ENCODE results near the gene FABP3. TPM values are rescaled to one million over a fixed set of nuclear protein-coding genes. Genes with fewer than 3 reads are reported as not detected.

Gene FABP3
- total RNA-seq, 1 donor from 2014 or later: 0.74 TPM

DNA sequence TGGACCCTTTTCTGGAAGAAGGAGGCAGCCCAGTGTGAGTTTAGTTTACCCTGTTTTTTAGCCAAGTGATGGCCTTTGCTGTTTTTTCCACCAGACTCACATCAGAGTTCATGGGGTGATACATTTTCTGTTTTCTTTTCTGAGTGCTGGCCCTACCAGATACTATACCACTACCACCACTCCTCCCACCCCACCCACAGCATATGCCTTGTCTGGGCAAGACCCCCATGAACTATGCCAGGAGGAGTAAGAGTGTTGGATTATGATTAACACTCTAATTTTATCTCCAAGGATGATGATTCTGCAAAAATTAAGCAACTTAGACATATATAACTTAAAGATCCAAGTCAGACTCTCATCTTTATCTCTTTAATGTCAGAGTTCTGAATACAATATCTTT lies 26.1 kb downstream of the FABP3 start:
- no peak for TF ChIP-seq CTCF (IDR thresholded peaks at IDR 0.05; ENCODE audit: unreplicated experiment)
- no peaks in the 10 kb centered on the region for H3K27me3 Mint-ChIP-seq
- H3K27ac Mint-ChIP-seq: no peak overlapping the region
- no peaks in the 10 kb centered on the region for H3K9me3 Mint-ChIP-seq (ENCODE audit: low read depth)
- peaks cover 10% of the 10 kb centered on the region for H3K36me3 Mint-ChIP-seq (ENCODE audit: insufficient read depth)
- no peak for DNase-seq (ENCODE audit: low spot score, unreplicated experiment)
- no peaks in the 10 kb centered on the region for H3K4me1 Mint-ChIP-seq (ENCODE audit: low read depth)
- no peak overlapping the region for H3K4me3 Mint-ChIP-seq (ENCODE audit: low read depth)

DNA sequence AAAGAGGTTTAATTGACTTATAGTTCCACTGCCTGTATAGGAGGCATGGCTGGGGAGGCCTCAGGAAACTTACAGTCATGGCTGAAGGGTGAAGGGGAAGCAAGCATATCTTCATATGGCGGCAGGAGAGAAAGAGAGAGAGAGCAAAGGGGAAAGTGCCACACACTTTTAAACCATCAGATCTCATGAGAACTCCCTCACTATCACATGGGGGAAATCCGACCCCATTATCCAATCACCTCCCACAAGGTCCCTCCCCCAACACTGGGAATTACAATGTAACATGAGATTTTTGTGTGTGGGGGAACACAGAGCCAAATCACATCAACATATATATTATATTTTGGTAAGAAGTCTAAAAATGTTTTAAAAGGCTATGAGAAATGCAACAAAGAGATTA lies 27.2 kb downstream of the FABP3 start:
- Mint-ChIP-seq H3K9me3 (ENCODE audit: low read depth) (no peaks in the 10 kb centered on the region), H3K4me3 (ENCODE audit: low read depth) (no peak overlapping the region), H3K27ac (no peak overlapping the region), H3K4me1 (ENCODE audit: low read depth) (no peaks in the 10 kb centered on the region), H3K36me3 (ENCODE audit: insufficient read depth) (peaks cover 5% of the 10 kb centered on the region), H3K27me3 (no peaks in the 10 kb centered on the region)
- no peak for TF ChIP-seq CTCF (IDR thresholded peaks at IDR 0.05; ENCODE audit: unreplicated experiment)
- no peak for DNase-seq (ENCODE audit: low spot score, unreplicated experiment)

DNA sequence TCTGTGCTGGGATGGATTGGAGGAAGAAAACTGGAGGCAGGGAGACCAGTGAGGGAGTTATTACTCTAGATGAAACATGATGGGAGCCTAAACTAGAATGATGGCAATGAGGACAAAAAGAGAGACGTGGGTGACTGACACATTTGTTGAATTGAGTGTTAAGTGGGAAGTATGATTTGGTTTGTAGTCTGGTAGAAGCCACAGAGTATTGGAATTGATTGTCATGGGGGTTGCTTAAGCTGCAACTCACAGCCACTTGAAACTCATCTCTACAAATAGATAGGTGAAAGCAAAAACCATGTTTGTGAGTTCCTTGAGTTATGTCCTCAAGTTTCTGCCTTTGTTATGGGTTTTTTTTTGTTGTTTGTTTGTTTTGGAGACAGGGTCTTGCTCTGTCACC lies 28.4 kb downstream of the FABP3 start:
- no peaks in the 10 kb centered on the region for H3K4me1 Mint-ChIP-seq (ENCODE audit: low read depth)
- no peak overlapping the region for H3K4me3 Mint-ChIP-seq (ENCODE audit: low read depth)
- TF ChIP-seq CTCF (IDR thresholded peaks at IDR 0.05; ENCODE audit: unreplicated experiment): no peak
- no peaks in the 10 kb centered on the region for H3K9me3 Mint-ChIP-seq (ENCODE audit: low read depth)
- H3K36me3 Mint-ChIP-seq (ENCODE audit: insufficient read depth): peaks cover 7% of the 10 kb centered on the region
- no peak for DNase-seq (ENCODE audit: low spot score, unreplicated experiment)
- H3K27ac Mint-ChIP-seq: no peak overlapping the region
- no peaks in the 10 kb centered on the region for H3K27me3 Mint-ChIP-seq

DNA sequence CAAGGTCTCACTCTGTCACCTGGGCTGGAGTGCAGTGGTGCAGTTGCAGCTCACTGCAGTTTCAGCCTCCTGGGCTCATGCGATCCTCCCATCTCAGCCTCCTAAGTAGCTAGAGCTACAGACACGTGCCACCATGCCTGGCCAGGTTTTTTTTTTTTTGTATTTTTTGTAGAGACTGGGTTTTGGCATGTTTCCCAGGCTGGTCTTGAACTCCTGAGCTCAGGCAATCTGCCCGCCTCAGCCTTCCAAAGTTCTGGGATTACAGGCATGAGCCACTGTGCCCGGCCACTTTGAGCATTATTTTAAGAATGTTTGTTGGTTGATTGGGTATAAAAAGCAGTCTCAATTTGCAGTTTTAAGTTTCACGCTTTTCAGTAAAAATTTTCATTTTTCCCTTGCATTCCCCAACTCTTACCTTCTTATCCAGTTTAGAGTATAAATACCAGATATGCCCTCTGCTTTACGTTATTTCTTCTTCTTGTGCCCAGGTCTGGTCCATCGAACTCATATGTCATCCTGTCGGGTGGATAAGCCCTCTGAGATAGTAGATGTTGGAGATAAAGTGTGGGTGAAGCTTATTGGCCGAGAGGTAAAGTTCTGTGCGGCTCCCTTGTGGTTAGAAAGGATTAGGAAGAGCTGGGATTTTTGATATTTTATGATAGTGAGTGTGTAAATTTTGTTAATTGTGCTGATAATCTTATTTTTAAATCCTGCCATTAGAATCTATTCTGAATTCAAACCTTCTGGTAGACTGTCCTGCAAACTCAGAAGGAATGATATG lies 36.0 kb downstream of the FABP3 start:
- no peak for TF ChIP-seq CTCF (IDR thresholded peaks at IDR 0.05; ENCODE audit: unreplicated experiment)
- H3K27ac Mint-ChIP-seq: no peak overlapping the region
- H3K36me3 Mint-ChIP-seq (ENCODE audit: insufficient read depth): peaks cover 3% of the 10 kb centered on the region
- H3K9me3 Mint-ChIP-seq (ENCODE audit: low read depth): no peaks in the 10 kb centered on the region
- no peak overlapping the region for H3K4me3 Mint-ChIP-seq (ENCODE audit: low read depth)
- DNase-seq (ENCODE audit: low spot score, unreplicated experiment): no peak
- H3K4me1 Mint-ChIP-seq (ENCODE audit: low read depth): no peaks in the 10 kb centered on the region
- no peaks in the 10 kb centered on the region for H3K27me3 Mint-ChIP-seq

DNA sequence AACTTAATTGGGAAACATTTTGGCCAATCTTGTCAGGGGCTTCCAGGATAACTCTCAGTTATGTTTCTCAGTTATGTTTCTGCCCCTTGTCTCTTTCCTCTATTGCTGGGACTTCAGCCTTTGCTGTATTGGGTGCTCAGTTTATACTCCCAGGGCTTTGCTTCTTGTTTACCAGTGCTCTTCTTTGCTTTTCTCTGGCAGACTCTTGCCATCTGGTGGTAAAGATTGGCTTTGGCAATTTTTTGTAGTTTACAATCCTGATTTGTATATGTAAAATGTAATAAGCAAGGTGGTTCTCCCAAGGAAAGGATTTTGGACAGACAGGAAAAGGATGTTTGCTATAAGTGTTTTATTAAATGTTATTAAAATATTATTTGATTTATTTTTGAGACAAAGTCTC lies 37.9 kb downstream of the FABP3 start:
- DNase-seq (ENCODE audit: low spot score, unreplicated experiment): no peak
- Mint-ChIP-seq H3K4me3 (ENCODE audit: low read depth) (no peak overlapping the region), H3K36me3 (ENCODE audit: insufficient read depth) (peaks cover 4% of the 10 kb centered on the region), H3K27ac (no peak overlapping the region), H3K9me3 (ENCODE audit: low read depth) (no peaks in the 10 kb centered on the region), H3K27me3 (no peaks in the 10 kb centered on the region), H3K4me1 (ENCODE audit: low read depth) (no peaks in the 10 kb centered on the region)
- TF ChIP-seq CTCF (IDR thresholded peaks at IDR 0.05; ENCODE audit: unreplicated experiment): peak; percentile 55

All from progenitor cell of endocrine pancreas (in vitro differentiated cells).